GM12878 (cell line): ENCODE measurements around the gene NAP1L4. TPM values are rescaled to one million over a fixed set of nuclear protein-coding genes. Genes with fewer than 3 reads are reported as not detected.

Experiments used
- ATAC-seq: fragments of 200-7000 bp; cut with Tn5 transposase; 3 replicates; pipeline ENCODE4 v1.9.1; 2020; ENCODE audit warnings: mild to moderate bottlenecking, moderate library complexity
- BruUV-seq: library from RNA; stranded (reverse); fragments of 400-500 nt; replicated peaks from 2 replicates; lab custom pipeline; 2021; lab: Mats Ljungman, UMichigan
- CTCF ChIA-PET: fragments of 300-600 bp; sonication (Branson Sonifier 250); formaldehyde crosslinking; extraction: SDS; loops from one replicate; lab custom pipeline; 2021; ENCODE audit warnings: inconsistent platforms; lab: Yijun Ruan, JAX
- POLR2A ChIA-PET: fragments of 350-600 bp; formaldehyde crosslinking; extraction: SDS; loops from one replicate; lab custom pipeline; 2021; ENCODE audit warnings: inconsistent platforms; lab: Charles Lee
- RAD21 ChIA-PET: fragments of 300-600 bp; sonication (Branson Sonifier 250); formaldehyde crosslinking; loops from one replicate; lab custom pipeline; 2023; ENCODE audit warnings: antibody characterized with exemption; ENCODE audit not compliant: unreplicated experiment; lab: Charles Lee
- SMC1A ChIA-PET: fragments of 300-600 bp; sonication (Branson Sonifier 250); formaldehyde crosslinking; loops from one replicate; lab custom pipeline; 2023; ENCODE audit not compliant: unreplicated experiment, uncharacterized antibody; lab: Charles Lee
- DNase-seq: peaks from one replicate; pipeline ENCODE4 v3.0.0-alpha.2; 2011; ENCODE audit warnings: low read depth, low spot score
- FAIRE-seq: peaks from 3 replicates; lab custom pipeline; 2011; peaks lifted over from hg19 to GRCh38; lab: Jason Lieb, UNC
- H2AFZ ChIP-seq: 2 replicates; pipeline ENCODE4 v1.6.0; 2011; ENCODE audit warnings: low read depth, low read length, control low read depth; ENCODE audit not compliant: control insufficient read depth
- H3K27ac ChIP-seq: 2 replicates; pipeline ENCODE4 v1.5.1; 2011; ENCODE audit warnings: control low read depth; ENCODE audit not compliant: control insufficient read depth, insufficient read depth
- H3K27me3 ChIP-seq, 2 experiments: replicated peaks in 1 of 2; 2 replicates each; pipeline versions ENCODE4 v1.6.0 to v1.6.1; 2011; ENCODE audit warnings: low read length in 1 of 2; ENCODE audit not compliant: control insufficient read depth in 2 of 2, insufficient read depth in 2 of 2
- H3K36me3 ChIP-seq, 2 experiments: 2 replicates each; pipeline ENCODE4 v1.5.1; 2011; ENCODE audit warnings: low read length in 1 of 2; ENCODE audit not compliant: control insufficient read depth in 2 of 2, insufficient read depth in 2 of 2
- H3K4me1 ChIP-seq: 2 replicates; pipeline ENCODE4 v1.6.1; 2011; ENCODE audit warnings: mild to moderate bottlenecking, low read length, moderate library complexity, mixed read lengths; ENCODE audit not compliant: control insufficient read depth, insufficient read depth
- H3K4me2 ChIP-seq: 2 replicates; pipeline ENCODE4 v1.6.0; 2011; ENCODE audit warnings: control low read depth; ENCODE audit not compliant: control insufficient read depth, insufficient read depth
- H3K4me3 ChIP-seq: fragments of 200-600 bp; sonication (generic); 2 replicates; pipeline ENCODE4 v1.5.1; 2016
- H3K79me2 ChIP-seq: 2 replicates; pipeline ENCODE4 v1.6.0; 2011; ENCODE audit warnings: low read length; ENCODE audit not compliant: control insufficient read depth, insufficient read depth
- H3K9ac ChIP-seq: 2 replicates; pipeline ENCODE4 v1.8.0; 2011; ENCODE audit warnings: low read length, control low read depth, mixed read lengths; ENCODE audit not compliant: control insufficient read depth, insufficient read depth
- H3K9me3 ChIP-seq: replicated peaks from 3 replicates; pipeline ENCODE4 v1.5.1; 2011; ENCODE audit warnings: mild to moderate bottlenecking, low read length; ENCODE audit not compliant: control insufficient read depth, insufficient read depth
- H4K20me1 ChIP-seq: 2 replicates; pipeline ENCODE4 v1.6.0; 2011; ENCODE audit not compliant: control insufficient read depth, insufficient read depth
- ASH2L ChIP-seq: fragments of 300-600, 200-600 bp; sonication (generic); IDR thresholded peaks from 2 replicates; pipeline ENCODE4 v1.6.1; 2017; ENCODE audit warnings: low read depth, mild to moderate bottlenecking, borderline replicate concordance
- ATF3 ChIP-seq: IDR thresholded peaks from 2 replicates; pipeline ENCODE4 v1.6.1; 2011; ENCODE audit warnings: low read depth, mild to moderate bottlenecking, low read length, moderate library complexity, borderline replicate concordance; ENCODE audit errors: extremely low read depth
- CHD1 ChIP-seq: IDR thresholded peaks from 2 replicates; pipeline ENCODE4 v1.6.1; 2012; ENCODE audit warnings: low read depth, low read length, improper control_type of control experiment
- MLLT1 ChIP-seq: fragments of 450-650 bp; IDR thresholded peaks from 2 replicates; pipeline ENCODE4 v1.6.1; 2016; ENCODE audit warnings: mild to moderate bottlenecking
- RB1 ChIP-seq: fragments of 450-650 bp; formaldehyde crosslinking; IDR thresholded peaks from 2 replicates; pipeline ENCODE4 v1.6.1; 2017; ENCODE audit warnings: mild to moderate bottlenecking, borderline replicate concordance
- USF1 ChIP-seq: IDR thresholded peaks from 2 replicates; pipeline ENCODE4 v1.6.1; 2011; ENCODE audit warnings: borderline replicate concordance, low read depth, mild to moderate bottlenecking, moderate library complexity, mixed read lengths, low read length; ENCODE audit not compliant: insufficient read depth; ENCODE audit errors: extremely low read length
- whole genome bisulfite sequencing: methylation state at CpG from one replicate; pipeline ENCODE4 v1.1.6; 2016; ENCODE audit warnings: low lambda C conversion rate; ENCODE audit not compliant: insufficient replicate concordance, insufficient coverage; ENCODE audit errors: missing lambda C conversion rate; 5-methylcytosine and 5-hydroxymethylcytosine counted together
- in situ Hi-C: fragments of 300-500 bp; cut with MboI; formaldehyde crosslinking; loops from 9 replicates; pipeline ENCODE4 v1.14.3; 2018; ENCODE audit warnings: mixed read lengths
- intact Hi-C: fragments of 100-400 bp; cut with micrococcal nuclease; formaldehyde crosslinking; loops from one replicate; pipeline ENCODE4 v1.14.2; 2022; ENCODE audit not compliant: unreplicated experiment
- polyA plus RNA-seq, 11 experiments: library from polyadenylated mRNA; depleted of rRNA in 4 of 11; unstranded in 6 of 11; stranded (reverse) in 5 of 11; fragments of >200 nt; fragmentation: Nextera tagmentation in 4 of 11; fragmentation: Illumina TruSeq in 1 of 11; extraction: Ambion mirVana in 4 of 11; extraction: Trizol in 1 of 11; gene quantifications; 1 replicate in 1 of 11; 2 replicates in 10 of 11; pipeline versions ENCODE4 v1.2.1 to v1.2.3, GENCODE V29; 2011 to 2016; ENCODE audit warnings: inconsistent platforms in 2 of 11, missing spikeins in 2 of 11, low read depth in 1 of 11
- total RNA-seq, 4 experiments: library from RNA; depleted of rRNA in 3 of 4; stranded (reverse); fragments of >200 nt in 3 of 4; fragmentation: Illumina TruSeq in 1 of 4; extraction: Trizol in 1 of 4; gene quantifications; 2 replicates each; pipeline versions ENCODE4 v1.2.1 to v1.2.3, GENCODE V29; 2013 to 2021

NAP1L4 gene
- total and polyA plus RNA-seq, 10 of the 15 experiments (the other 5 are each of a cell fraction or from before 2014, with no cell fraction given): 24.8 to 198 (median 114) TPM

- TF ChIP-seq MLLT1 (no peak), ATF3 (no peak), CHD1 (no peak), USF1 (no peak), ASH2L (no peak), RB1 (no peak)
- TF ChIP-seq, all 136 proteins: peak for 0
- DNase-seq (no peak), FAIRE-seq (no peak), ATAC-seq (no peak)
- in situ Hi-C loops (no loop called here), intact Hi-C loops (no loop called here)
- Histone ChIP-seq H3K9me3 (no peaks in the 10 kb centered on the region), H3K4me2 (no peak overlapping the region), H3K27me3 (no peaks in the 10 kb centered on the region), H3K36me3 (peaks cover 26 to 46% of the 10 kb centered on the region in 2 experiments), H3K27ac (no peak overlapping the region), H4K20me1 (no peaks in the 10 kb centered on the region; the same call in 1 of the 2 replicates), H2AFZ (no peak overlapping the region), H3K9ac (no peak overlapping the region), H3K4me1 (peaks cover 3% of the 10 kb centered on the region; the same call in 1 of the 2 replicates), H3K79me2 (no peaks in the 10 kb centered on the region), H3K4me3 (no peak overlapping the region)
- RAD21 ChIA-PET: no interaction called here
- CTCF ChIA-PET: interaction anchor here (1.2 kb wide), 1 partner anchor 144 kb away, joined by 3 read pairs; no protein-coding TSS in a partner anchor
- no TSS peak for BruUV-seq
- POLR2A ChIA-PET: no interaction called here
- SMC1A ChIA-PET: interaction anchor here (1.1 kb wide), 1 partner anchor 75 kb away, joined by 3 read pairs; no protein-coding TSS in a partner anchor
- 81% methylated on average over 9 of the region's 11 CpGs for WGBS
Observed at GRCh38 chr11:2947744-2948143, 44.4 kb downstream of the NAP1L4 start.
